Renal cortical epithelial cell (primary cell): ENCODE data around the gene OCEL1. TPM values are rescaled to one million over a fixed set of nuclear protein-coding genes. Genes with fewer than 3 reads are reported as not detected.
A peak's percentile ranks its signal among the peaks of the same experiment; 100 is the strongest.

Experiments used
- DNase-seq: peaks from one replicate; pipeline ENCODE4 v3.0.0-alpha.2; 2011; ENCODE audit warnings: low read depth
- total RNA-seq: library from RNA; depleted of rRNA; stranded (reverse); fragments of >200 nt; gene quantifications from 2 replicates; pipeline ENCODE4 v1.2.3, GENCODE V29; 2014

The OCEL1 gene
- total RNA-seq, 1 donor from 2014 or later: 4.5 TPM

DNA sequence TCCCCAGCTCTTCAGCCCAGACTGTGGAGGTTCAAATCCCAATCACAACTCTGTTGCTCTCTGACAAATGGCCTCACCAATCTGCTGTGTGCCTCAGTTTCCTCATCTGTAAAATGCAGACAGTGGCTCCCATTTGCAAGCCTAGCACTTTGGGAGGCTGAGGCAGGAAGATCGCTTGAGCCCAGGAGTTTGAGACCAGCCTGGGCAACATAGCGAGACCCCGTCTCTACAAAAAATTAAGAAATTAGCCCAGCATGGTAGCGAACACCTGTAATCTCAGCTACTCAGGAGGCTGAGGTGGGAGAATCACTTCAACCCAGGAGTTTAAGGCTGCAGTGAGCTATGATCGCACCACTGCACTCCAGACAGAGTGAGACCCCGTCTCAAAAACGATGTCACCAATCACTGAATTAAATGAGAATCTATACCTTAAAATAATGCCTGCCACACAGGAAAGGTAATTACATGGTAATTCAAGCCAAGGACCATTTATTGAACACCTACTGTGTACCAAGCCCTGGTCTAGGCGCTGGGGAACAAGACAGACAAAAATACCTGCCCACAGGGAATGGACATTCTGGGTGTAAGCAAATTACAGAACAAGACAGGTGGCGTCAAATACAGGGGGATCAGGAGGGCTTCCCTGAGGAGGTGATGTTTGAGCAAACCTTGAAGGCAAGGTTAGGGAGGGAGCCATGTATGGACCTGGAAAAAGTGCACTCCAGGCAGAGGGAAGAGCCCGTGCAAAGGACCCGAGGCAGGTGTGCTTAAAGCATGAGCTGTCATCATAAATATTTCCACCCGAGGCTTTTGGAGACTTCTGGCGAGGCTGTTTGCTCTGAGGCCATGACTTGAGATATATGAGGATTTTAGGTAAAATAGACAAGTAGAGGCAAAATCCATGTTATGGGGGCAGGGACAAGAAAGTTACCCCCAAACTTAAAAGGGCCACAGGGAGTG is 12.0 kb downstream of the OCEL1 start:
- no peak for DNase-seq

GRCh38 chr19:17240062-17240752 is 14.2 kb downstream of the OCEL1 start:
- DNase-seq: no peak

GRCh38 chr19:17240826-17241399 is 14.9 kb downstream of the OCEL1 start:
- DNase-seq: no peak

- DNase-seq: peak; percentile 15
Observed at GRCh38 chr19:17242431-17243208, 16.6 kb downstream of the OCEL1 start.

DNA sequence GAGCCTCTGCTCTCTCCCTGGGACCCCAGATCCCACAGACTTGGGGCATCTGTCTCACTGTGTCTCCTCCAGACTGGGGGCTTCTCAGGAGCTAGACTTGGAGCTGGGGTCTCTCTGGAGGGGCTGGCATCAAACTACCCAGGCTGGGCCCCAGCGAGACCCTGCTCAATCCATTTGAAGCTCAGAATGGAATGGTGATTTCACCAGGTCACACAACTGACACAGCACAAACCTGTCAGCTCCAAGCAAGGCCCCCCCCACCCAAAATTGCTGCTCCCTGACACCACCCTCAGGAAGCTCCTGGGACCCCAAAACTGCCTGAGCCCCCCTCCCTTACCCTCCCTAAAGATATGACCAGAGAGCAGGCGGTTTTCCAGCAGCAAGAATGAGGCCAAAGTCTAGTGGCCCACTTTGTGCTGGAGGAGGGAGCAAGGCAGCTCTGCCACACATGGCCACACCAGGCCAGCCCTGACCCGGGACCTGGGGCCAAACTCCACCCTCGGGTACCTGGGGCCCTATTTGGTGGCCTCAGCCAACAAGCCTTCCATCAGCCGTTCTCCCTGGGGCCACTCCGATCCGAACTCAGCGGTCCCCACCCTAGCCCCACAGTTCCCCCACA is 17.3 kb downstream of the OCEL1 start:
- DNase-seq: no peak

GRCh38 chr19:17243830-17244617 is 18.0 kb downstream of the OCEL1 start:
- DNase-seq: peak; percentile 22

DNA sequence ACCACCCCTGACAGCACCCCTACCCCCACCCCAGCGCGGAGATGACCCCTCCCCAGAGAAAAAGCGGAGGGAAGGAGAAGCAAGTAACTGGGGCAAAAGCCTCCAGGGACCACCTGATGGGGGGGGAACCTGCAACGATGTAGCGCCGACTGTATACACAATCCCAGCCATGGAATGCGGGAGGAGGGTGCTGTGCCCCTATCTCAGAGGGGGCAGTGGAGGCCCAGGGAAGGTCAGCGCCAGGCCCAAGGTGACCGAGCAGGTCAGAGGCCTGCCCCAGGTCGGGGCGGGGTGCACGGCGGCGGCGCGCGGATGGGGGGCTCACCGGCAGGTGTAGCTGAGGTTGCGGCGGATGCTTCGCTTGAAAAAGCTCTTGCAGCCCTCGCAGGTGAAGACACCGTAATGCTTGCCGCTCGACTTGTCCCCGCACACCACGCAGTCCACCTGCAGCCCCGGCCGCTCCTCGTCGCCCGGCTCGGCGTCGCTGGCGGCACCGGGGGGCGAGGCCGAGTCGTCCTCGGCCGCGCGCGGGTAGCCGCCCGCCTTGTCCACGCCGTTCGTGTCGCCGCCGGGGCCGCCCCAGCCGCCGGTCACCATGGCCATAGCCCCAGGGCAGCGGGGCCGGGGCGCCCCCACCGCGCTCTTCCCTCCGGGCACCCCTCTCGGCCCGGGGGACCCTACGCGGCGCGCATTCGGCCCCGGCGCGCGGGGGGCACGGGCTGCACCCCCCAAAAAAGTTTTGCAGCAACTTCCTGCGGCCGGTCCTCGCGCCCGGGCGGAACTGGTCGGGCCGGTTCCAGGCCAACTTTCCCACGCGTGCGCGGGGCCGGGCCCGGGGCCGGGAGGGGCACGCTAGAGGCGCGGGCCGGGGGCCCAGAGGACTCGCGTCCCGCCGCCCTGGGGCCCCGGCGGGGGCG is 18.9 kb downstream of the OCEL1 start:
- DNase-seq: no peak

DNA sequence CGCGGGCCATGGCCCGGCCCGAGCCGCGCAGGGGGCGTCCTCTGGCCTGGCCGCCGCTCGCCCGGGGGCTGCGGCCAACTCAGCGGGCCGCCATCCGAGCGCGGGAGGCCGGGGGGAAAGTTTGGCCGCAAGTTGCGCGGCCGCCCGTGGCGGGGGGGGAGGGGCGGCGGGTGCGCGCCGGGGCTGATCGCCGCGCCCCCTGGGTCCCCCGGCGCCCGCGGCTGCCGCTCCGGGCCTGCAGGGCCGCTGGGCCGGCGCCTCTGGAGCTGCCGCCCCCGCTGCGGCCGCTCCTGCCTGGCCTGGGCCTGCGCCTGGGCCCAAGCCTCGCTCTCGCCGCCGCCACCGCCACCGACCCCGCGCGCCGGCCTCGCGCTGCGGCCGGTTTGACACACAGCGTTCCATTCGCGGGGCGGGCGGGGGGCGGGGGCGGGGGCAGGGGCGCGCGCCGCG is 19.5 kb downstream of the OCEL1 start, which contains the start of gene NR2F6:
NR2F6 (minus strand) TSS at position 385 of the 450 bp plus-strand sequence. CDS start 699 bp downstream, outside the sequence.
- DNase-seq: no peak

DNA sequence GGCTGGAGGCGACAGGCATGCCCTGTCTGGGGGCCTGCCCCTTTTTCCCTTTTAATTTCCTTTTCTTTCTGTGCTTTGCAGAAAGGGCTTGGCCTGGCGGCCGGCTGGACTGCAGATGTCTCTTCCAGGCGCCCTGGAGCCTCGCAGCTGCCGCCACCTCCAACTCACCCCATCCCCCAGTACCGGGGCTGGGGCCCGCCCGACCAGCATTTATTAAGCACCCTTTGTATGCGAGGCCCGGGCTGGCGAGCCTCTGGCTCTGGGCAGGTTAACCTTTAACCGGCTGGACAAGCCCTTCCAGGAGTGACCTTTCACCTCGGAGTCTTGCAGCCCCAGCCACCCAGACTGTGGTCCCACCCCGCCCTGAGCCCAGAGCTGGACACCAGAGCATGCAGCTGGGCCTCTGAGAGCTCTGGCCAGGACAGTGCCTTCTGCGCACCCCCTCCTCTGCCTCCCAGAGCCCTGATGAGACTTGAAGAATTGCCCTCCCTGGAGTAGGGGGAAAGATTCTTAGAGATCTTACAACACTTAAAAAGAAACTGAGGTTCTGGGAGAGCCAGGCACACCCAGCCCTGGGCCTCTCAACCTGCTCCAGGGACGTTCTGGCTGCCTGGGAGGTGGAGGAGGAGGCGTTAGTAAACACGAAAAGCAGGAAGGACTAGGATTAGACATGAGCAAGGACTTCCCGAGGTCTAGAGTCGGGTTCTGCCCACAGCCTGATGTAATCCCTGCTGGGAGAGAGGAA is 20.8 kb downstream of the OCEL1 start:
- DNase-seq: peak; percentile 14

GRCh38 chr19:17248011-17248776 is 22.2 kb downstream of the OCEL1 start:
- no peak for DNase-seq

DNA sequence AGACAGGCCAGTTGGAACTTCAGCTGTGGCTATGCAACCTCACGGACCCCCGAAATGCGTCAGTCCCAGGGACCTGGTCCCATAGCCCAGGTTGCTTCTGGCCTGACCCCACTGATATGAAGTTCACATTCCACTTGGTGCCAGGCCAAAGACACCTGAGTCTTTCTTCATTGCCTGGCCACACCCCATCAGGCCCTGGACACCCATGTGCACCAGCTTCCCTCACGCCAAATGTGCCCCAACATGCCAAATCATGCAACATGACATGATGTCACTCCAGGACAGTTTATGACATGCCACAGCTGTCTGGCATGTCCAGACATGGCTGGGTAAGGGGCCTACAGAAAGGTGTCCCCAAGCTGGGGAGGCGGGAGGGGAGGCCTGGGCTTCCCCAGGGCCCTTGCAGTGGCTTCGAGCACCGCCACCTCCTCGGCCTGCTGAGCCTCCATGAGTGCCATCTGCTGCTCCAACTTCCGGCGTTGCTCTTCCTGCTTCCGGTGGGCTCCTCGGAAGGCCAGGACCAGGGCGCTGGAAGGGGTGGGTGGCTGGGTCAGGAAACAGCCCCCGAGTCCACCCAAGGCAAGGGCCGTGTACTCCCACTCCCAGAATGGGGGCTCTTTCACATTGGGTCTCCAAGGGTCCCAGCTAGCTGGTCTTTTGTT is 24.0 kb downstream of the OCEL1 start:
- DNase-seq: no peak

DNA sequence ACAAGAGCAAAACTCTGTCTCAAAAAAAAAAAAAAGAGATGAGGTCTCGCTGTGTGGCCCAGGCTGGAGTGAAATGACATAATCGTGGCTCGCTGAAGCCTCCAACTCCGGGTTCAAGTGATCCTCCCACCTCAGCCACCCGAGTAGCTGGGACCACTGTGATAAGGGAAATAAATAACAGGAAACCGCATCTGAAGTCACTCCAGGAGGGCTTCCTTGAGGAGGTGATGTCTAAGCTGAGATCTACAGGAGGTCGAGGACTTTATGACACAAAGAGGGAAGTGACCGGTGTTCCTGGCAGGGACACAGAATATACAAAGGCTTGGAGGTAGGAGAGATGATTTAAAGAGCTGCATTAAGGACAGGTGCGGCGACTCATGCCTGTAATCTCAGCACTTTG is 28.6 kb downstream of the OCEL1 start:
- no peak for DNase-seq

- peak; percentile 71 for DNase-seq
Observed at GRCh38 chr19:17255150-17255621, 29.2 kb downstream of the OCEL1 start.

- no peak for DNase-seq
Observed at GRCh38 chr19:17256130-17256529, 30.1 kb downstream of the OCEL1 start.

DNA sequence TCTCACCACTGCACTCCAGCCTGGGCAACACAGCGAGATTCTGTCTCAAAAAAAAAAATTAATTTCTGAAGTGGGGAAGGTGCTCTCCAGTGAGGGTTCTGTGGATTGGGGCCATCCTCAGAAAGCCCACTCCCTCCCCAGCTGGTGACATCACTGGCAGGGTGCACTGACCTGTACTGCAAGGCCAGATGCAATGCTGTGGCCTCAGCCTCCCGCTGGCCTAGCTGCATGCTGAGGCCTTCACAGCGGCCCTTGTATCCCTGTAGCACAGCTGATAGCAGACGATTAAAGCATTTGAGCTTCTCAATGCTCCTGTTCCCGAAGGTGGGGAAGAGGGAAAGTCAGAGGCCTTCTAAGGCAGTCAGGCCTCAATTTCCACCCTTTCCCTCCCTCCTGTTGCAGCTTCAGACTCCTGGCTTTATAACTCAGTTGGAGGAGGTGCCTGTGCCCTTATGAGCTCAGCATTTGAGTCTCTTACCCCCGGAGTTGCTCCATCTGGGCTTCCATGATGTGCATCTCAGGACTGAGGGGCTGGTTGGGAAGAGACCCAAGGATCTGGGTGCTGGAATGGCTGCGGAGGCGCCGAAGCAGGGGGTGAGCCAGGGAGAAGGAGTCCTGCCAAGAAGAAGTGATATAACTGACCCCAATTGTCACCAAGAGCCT is 33.2 kb downstream of the OCEL1 start:
- no peak for DNase-seq

DNA sequence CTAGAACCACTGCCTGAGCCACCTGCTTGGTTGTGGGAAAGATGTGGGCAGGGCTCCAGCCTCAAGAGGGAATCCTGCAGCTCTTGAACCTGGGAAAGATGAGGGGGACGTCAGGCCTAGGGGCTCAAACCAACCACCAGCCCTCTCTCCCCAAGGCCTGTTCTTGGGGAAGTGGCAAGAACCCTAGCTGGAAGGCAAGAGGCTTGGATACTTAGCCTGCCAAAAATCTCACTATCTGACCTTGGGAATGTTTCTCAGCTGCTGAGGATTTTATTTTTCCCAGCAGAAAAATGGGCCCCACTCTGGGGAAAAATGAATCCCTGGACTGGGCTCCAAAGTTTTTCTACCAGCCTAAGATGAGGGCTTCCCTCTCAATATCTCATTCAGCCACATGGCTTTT is 33.9 kb downstream of the OCEL1 start:
- DNase-seq: no peak
